ENCODE results near the gene EFS.
A peak's percentile ranks its signal among the peaks of the same experiment; 100 is the strongest.

Gene EFS

DNA sequence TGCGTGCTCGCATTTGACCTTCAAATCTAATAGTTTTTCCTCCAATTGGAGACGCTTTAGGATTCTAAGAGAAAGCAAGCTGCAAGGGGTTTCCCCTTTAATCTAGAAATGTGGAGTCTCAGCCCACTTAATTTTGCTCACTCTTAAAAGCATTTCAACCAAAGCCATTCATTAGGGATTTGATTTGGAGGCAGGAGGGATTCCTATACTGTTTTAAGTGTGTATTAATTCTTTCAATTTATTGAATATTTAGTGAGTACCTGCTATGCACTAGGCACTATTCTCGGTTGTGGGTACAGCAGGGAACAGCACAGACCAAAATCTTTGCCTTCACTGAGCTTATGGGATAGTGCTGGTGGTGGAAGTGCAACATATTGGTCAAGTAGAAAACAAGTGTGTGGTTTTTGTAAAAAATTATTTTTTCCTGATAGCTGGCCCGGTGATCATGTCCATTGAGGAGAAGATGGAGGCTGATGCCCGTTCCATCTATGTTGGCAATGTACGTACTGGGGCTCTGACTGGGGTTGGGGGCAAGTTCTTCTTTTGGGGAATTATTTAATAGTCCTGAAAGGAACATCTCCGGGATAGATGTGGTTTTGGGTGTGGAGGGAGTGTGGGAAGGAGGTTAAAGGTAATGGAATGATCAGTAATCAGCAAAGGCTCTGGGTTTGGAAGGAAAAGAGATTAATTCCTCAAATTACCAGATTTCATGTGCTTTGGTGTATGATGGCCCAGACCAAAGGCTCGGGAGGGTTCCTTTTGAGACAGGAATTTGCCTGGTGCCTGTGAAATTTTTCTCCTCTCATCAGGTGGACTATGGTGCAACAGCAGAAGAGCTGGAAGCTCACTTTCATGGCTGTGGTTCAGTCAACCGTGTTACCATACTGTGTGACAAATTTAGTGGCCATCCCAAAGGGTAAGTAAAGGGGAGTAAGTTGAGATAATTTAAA, 42.1 kb downstream of the EFS start:
- DNase-seq, result no peak
- Histone ChIP-seq H3K27ac (peak overlapping the region; percentile 94), H3K36me3 (replicated peaks) (peaks cover 35% of the 10 kb centered on the region), H3K4me3 (ENCODE audit: low read depth, low read length) (peak overlapping the region; percentile 86), H3K27me3 (replicated peaks) (no peaks in the 10 kb centered on the region)
- TF ChIP-seq, protein P1, sequence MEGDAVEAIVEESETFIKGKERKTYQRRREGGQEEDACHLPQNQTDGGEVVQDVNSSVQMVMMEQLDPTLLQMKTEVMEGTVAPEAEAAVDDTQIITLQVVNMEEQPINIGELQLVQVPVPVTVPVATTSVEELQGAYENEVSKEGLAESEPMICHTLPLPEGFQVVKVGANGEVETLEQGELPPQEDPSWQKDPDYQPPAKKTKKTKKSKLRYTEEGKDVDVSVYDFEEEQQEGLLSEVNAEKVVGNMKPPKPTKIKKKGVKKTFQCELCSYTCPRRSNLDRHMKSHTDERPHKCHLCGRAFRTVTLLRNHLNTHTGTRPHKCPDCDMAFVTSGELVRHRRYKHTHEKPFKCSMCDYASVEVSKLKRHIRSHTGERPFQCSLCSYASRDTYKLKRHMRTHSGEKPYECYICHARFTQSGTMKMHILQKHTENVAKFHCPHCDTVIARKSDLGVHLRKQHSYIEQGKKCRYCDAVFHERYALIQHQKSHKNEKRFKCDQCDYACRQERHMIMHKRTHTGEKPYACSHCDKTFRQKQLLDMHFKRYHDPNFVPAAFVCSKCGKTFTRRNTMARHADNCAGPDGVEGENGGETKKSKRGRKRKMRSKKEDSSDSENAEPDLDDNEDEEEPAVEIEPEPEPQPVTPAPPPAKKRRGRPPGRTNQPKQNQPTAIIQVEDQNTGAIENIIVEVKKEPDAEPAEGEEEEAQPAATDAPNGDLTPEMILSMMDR (IDR thresholded peaks at IDR 0.05; ENCODE audit: low read depth, low read length, missing control alignments), result no peak
- in situ Hi-C loops (cut with HindIII; ENCODE audit: low pct_ligation_motif_present, low sequenced_read_pairs), result no loop called here

DNA sequence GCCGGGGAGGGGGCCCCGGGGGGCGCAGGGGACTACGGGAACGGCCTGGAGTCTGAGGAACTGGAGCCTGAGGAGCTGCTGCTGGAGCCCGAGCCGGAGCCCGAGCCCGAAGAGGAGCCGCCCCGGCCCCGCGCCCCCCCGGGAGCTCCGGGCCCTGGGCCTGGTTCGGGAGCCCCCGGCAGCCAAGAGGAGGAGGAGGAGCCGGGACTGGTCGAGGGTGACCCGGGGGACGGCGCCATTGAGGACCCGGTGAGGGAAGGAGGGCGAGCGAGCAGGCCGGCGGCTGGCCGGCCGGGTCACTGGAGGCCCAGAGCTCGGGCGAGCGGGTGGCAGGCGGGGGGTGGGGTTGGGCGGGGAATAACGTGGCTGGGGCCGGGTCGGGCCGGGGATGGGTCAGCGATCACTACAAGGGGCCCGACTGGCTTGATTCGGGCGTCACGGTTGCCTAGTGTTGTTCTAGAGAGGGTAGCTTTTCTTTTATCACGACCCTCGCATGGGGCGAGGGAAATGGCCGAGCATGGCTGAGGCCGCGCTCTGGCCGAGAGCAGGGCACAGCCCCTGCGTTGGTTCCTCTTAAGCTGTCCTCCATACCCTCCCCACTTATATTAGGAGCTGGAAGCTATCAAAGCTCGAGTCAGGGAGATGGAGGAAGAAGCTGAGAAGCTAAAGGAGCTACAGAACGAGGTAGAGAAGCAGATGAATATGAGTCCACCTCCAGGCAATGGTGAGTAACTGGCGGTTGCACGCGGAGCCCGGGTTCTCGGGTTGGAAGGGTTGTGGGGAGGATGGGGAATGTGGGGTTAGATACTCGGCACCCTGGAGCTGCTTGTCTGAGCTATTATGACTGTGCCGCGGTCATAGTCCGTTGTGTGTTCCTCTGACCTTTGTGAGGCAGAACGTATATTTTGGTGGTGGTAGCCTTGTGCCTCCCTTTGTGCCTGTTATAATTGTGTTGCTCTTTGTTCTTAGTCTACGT, 43.1 kb downstream of the EFS start:
- in situ Hi-C loops (cut with HindIII; ENCODE audit: low pct_ligation_motif_present, low sequenced_read_pairs), result no loop called here

DNA sequence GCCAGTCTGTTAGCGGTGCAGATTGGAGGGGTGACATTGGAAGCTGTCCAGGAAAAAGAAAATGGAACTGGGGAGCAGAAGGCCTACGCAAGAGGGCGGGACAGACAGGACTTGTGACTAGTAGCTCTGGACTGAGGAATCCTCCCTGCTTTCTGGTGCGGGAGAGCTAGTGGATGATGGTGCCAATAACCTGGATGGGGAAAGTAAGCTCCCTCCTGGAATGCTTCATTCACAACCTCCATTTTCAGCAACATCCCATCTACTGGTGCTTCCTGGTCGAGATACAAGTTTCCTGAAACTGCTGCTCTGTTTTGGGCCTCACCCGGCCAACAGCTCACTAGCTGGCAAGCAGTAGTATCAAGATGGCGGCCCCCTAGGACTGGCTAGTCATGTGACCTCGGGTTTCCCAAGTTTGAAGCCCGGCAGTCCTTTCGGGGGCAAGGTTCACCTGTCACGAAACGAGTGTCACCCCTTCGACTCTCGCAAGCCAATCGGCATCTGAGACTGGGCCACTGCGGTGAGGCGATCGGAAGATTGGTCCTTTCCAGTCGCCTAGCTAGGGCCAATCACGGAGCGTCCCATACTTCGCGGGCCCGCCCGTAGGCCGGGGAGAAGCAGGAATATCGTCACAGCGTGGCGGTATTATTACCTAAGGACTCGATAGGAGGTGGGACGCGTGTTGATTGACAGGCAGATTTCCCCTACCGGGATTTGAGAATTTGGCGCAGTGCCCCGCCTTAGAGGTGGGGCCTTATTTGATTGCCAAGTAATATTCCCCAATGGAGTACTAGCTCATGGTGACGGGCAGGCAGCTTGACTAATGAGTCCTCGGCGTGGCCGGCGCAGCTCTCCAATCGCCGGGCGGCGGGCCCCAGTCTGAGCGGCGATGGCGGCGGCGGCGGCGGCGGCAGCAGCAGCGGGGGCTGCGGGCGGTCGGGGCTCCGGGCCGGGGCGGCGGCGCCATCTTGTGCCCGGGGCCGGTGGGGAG, 44.1 kb downstream of the EFS start, which contains the start of gene PABPN1:
Gene PABPN1 (plus strand): TSS at position 874 of the 988 bp plus-strand sequence. CDS start 13 bp downstream, at position 887.
- H3K4me3 ChIP-seq (ENCODE audit: low read depth, low read length), result peak within 1 kb of the TSS; percentile 86
- H3K27ac ChIP-seq, result peak within 1 kb of the TSS; percentile 94
- TF ChIP-seq, protein P1 (IDR thresholded peaks at IDR 0.05; ENCODE audit: low read depth, low read length, missing control alignments), result no peak
- in situ Hi-C loops (cut with HindIII; ENCODE audit: low pct_ligation_motif_present, low sequenced_read_pairs), result no loop called here
- no peaks in the 10 kb centered on the region for H3K27me3 ChIP-seq (replicated peaks)
- H3K36me3 ChIP-seq (replicated peaks), result peaks cover 29% of the 10 kb centered on the region
- peak; percentile 100 for DNase-seq

More for the DNA sequence above, 43.1 kb downstream of the EFS start:
- H3K27me3 ChIP-seq (replicated peaks), result no peaks in the 10 kb centered on the region
- TF ChIP-seq, protein P1 (IDR thresholded peaks at IDR 0.05; ENCODE audit: low read depth, low read length, missing control alignments), result no peak
- peak overlapping the region; percentile 94 for H3K27ac ChIP-seq
- H3K36me3 ChIP-seq (replicated peaks), result peaks cover 35% of the 10 kb centered on the region
- peak overlapping the region; percentile 86 for H3K4me3 ChIP-seq (ENCODE audit: low read depth, low read length)
- DNase-seq, result peak; percentile 46

DNA sequence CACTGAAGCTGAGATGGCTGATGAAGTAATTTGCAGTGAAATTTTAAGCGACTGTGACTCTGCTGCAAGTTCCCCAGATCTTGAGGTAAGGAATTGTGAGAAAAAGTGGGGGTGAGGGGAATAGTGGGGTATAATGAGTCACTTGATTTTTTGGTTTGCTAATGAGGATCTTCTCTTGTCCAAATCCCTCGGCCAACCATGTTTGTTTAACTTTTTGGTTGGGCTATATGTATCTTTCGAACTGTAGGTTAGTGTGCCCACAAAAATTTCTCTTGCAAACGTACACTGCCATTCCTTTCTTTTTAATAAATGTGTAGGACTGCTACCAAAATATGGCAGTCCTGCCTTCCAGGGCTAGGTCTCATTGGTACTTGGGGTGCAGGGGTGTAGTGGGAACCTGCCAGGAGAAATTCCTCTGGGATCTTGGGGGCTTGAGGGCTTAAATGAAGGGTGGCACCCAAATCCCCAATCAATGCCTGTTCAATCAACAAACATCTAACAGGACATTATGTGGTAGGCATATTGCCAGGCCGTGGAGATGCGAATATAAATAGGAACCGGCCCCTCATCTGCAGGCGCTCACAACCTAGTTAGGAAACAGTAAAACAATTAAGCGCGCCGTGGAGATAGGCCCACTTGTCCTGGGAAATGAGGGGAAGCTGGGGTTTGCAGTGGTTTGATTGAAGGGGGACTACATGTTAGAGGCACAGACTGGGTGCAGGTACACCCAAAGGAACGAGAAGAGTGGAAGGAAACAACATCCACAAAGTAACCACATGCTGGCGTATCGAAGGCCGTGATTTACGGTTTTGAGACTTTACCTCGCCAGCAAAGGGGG, 45.0 kb downstream of the EFS start:
- H3K4me3 ChIP-seq (ENCODE audit: low read depth, low read length), result no peak overlapping the region
- DNase-seq, result no peak
- in situ Hi-C loops (cut with HindIII; ENCODE audit: low pct_ligation_motif_present, low sequenced_read_pairs), result no loop called here
- peaks cover 28% of the 10 kb centered on the region for H3K36me3 ChIP-seq (replicated peaks)
- no peaks in the 10 kb centered on the region for H3K27me3 ChIP-seq (replicated peaks)
- H3K27ac ChIP-seq, result peak overlapping the region; percentile 58
- TF ChIP-seq, protein P1 (IDR thresholded peaks at IDR 0.05; ENCODE audit: low read depth, low read length, missing control alignments), result no peak

Data from brain microvascular endothelial cell (primary cell).